KOPT-K1 (cell line): ENCODE data around the gene CEACAM8.
"Not testable (repeated sequence)": the region's sequence is repeated elsewhere in the genome, so short reads cannot be mapped to it uniquely, and the experiment has no call there.

ENCODE experiments used
- H3K27ac ChIP-seq: fragments of 200-600 bp; sonication (generic); 2 replicates; pipeline ENCODE4 v1.5.1; 2016; ENCODE audit warnings: antibody characterized with exemption, mild to moderate bottlenecking, low read depth, low read length; ENCODE audit not compliant: poor library complexity, severe bottlenecking
- H3K36me3 ChIP-seq: fragments of 200-600 bp; sonication (generic); 2 replicates; pipeline ENCODE4 v1.5.1; 2017; ENCODE audit warnings: antibody characterized with exemption, mild to moderate bottlenecking, low read length, moderate library complexity; ENCODE audit not compliant: insufficient read depth
- H3K9me3 ChIP-seq: fragments of 200-600 bp; sonication (generic); 2 replicates; pipeline ENCODE4 v1.5.1; 2017; ENCODE audit warnings: antibody characterized with exemption, low read length, mild to moderate bottlenecking; ENCODE audit not compliant: insufficient read depth, poor library complexity, severe bottlenecking

The CEACAM8 gene

GRCh38 chr19:42557386-42557871 lies 37.3 kb downstream of the CEACAM8 start:
- not testable (repeated sequence) for H3K9me3 ChIP-seq, H3K27ac ChIP-seq, H3K36me3 ChIP-seq

GRCh38 chr19:42555801-42556200 lies 38.9 kb downstream of the CEACAM8 start:
- Histone ChIP-seq H3K9me3 (no peaks in the 10 kb centered on the region), H3K27ac (no peak overlapping the region), H3K36me3 (no peaks in the 10 kb centered on the region)

GRCh38 chr19:42555317-42555716 lies 39.4 kb downstream of the CEACAM8 start:
- Histone ChIP-seq H3K27ac (no peak overlapping the region), H3K36me3 (no peaks in the 10 kb centered on the region), H3K9me3 (no peaks in the 10 kb centered on the region)

GRCh38 chr19:42554046-42554575 lies 40.6 kb downstream of the CEACAM8 start:
- Histone ChIP-seq H3K9me3 (no peaks in the 10 kb centered on the region), H3K36me3 (no peaks in the 10 kb centered on the region), H3K27ac (no peak overlapping the region)

- no peaks in the 10 kb centered on the region for H3K36me3 ChIP-seq
- H3K9me3 ChIP-seq: no peaks in the 10 kb centered on the region
- no peak overlapping the region for H3K27ac ChIP-seq
Measured at GRCh38 chr19:42553292-42554045, 41.3 kb downstream of the CEACAM8 start.

GRCh38 chr19:42552086-42553065 lies 42.3 kb downstream of the CEACAM8 start:
- no peak overlapping the region for H3K27ac ChIP-seq
- H3K36me3 ChIP-seq: no peaks in the 10 kb centered on the region
- H3K9me3 ChIP-seq: no peaks in the 10 kb centered on the region

GRCh38 chr19:42550521-42550920 lies 44.2 kb downstream of the CEACAM8 start:
- not testable (repeated sequence) for H3K36me3 ChIP-seq, H3K27ac ChIP-seq, H3K9me3 ChIP-seq

- not testable (repeated sequence) for H3K9me3 ChIP-seq
Measured at GRCh38 chr19:42549067-42549466, 45.7 kb downstream of the CEACAM8 start.

GRCh38 chr19:42548552-42548951 lies 46.2 kb downstream of the CEACAM8 start:
- Histone ChIP-seq H3K36me3 (no peaks in the 10 kb centered on the region), H3K9me3 (no peaks in the 10 kb centered on the region), H3K27ac (no peak overlapping the region)

More at GRCh38 chr19:42549067-42549466, 45.7 kb downstream of the CEACAM8 start:
- not testable (repeated sequence) for H3K27ac ChIP-seq, H3K36me3 ChIP-seq

GRCh38 chr19:42547929-42548328 lies 46.8 kb downstream of the CEACAM8 start:
- Histone ChIP-seq H3K27ac (no peak overlapping the region), H3K9me3 (no peaks in the 10 kb centered on the region), H3K36me3 (no peaks in the 10 kb centered on the region)

GRCh38 chr19:42546831-42547500 lies 47.8 kb downstream of the CEACAM8 start:
- H3K36me3 ChIP-seq: no peaks in the 10 kb centered on the region
- H3K9me3 ChIP-seq: no peaks in the 10 kb centered on the region
- H3K27ac ChIP-seq: no peak overlapping the region

- no peaks in the 10 kb centered on the region for H3K9me3 ChIP-seq
- H3K27ac ChIP-seq: no peak overlapping the region
- H3K36me3 ChIP-seq: no peaks in the 10 kb centered on the region
Measured at GRCh38 chr19:42544146-42544545, 50.6 kb downstream of the CEACAM8 start.

GRCh38 chr19:42542791-42543190 lies 51.9 kb downstream of the CEACAM8 start:
- no peaks in the 10 kb centered on the region for H3K9me3 ChIP-seq
- no peaks in the 10 kb centered on the region for H3K36me3 ChIP-seq
- no peak overlapping the region for H3K27ac ChIP-seq

- no peaks in the 10 kb centered on the region for H3K9me3 ChIP-seq
- no peak overlapping the region for H3K27ac ChIP-seq
- no peaks in the 10 kb centered on the region for H3K36me3 ChIP-seq
Measured at GRCh38 chr19:42540071-42540553, 54.6 kb downstream of the CEACAM8 start.
